Esophagus muscularis mucosa (tissue), 4 donors: ENCODE results near the gene ZNF821. TPM values are rescaled to one million over a fixed set of nuclear protein-coding genes. Genes with fewer than 3 reads are reported as not detected.

Experiments used
- DNase-seq: peaks from one replicate; pipeline ENCODE4 v3.0.0-alpha.2; 2017; ENCODE audit errors: extremely low spot score
- H3K27ac ChIP-seq, 4 donors: fragments of 200-600 bp; sonication (generic); replicated peaks in 1 of 4; 1 replicate in 3 of 4; 2 replicates in 1 of 4; pipeline ENCODE4 v1.5.1; 2016 to 2019; ENCODE audit warnings: mild to moderate bottlenecking in 1 of 4
- H3K27me3 ChIP-seq, 4 donors: fragments of 200-600 bp; sonication (generic); one replicate each; pipeline versions ENCODE4 v1.5.1 to v1.6.0; 2016 to 2019
- H3K36me3 ChIP-seq, 4 donors: fragments of 200-600 bp; sonication (generic); one replicate each; pipeline ENCODE4 v1.5.1; 2016 to 2019
- H3K4me1 ChIP-seq, 4 donors: fragments of 200-600 bp; sonication (generic); one replicate each; pipeline ENCODE4 v1.5.1; 2016 to 2019
- H3K4me3 ChIP-seq, 4 donors: fragments of 200-600 bp; sonication (generic); 1 replicate in 2 of 4; 2 replicates in 2 of 4; pipeline ENCODE4 v1.5.1; 2016 to 2019; ENCODE audit warnings: mild to moderate bottlenecking in 4 of 4, moderate library complexity in 1 of 4
- H3K9me3 ChIP-seq, 4 donors: fragments of 200-600 bp; sonication (generic); 1 replicate in 3 of 4; 2 replicates in 1 of 4; pipeline ENCODE4 v1.5.1; 2016 to 2019
- EP300 ChIP-seq: sonication (generic); formaldehyde crosslinking; IDR thresholded peaks from one replicate; pipeline ENCODE4 v1.6.1; 2017; ENCODE audit warnings: antibody characterized with exemption
- POLR2A ChIP-seq: fragments of 450-650 bp; IDR thresholded peaks from one replicate; pipeline ENCODE4 v1.6.1; 2017; ENCODE audit warnings: antibody characterized with exemption, moderate library complexity, mild to moderate bottlenecking, low read depth
- POLR2AphosphoS5 ChIP-seq, 2 donors: sonication (generic); formaldehyde crosslinking; IDR thresholded peaks; one replicate each; pipeline ENCODE4 v1.6.1; 2017; ENCODE audit warnings: antibody characterized with exemption in 2 of 2
- WGBS: methylation state at CpG from one replicate; pipeline ENCODE4 v1.1.5; 2018; 5-methylcytosine and 5-hydroxymethylcytosine counted together
- intact Hi-C: fragments of 100-400 bp; cut with DNase I; formaldehyde crosslinking; loops from one replicate; pipeline ENCODE4 v1.15.1; 2023
- total RNA-seq, 4 donors: library from RNA; depleted of rRNA; stranded (reverse); fragments of >200 nt; gene quantifications; one replicate each; pipeline versions ENCODE4 v1.1.0 to v1.2.1, GENCODE V29; 2016
- TF ChIP-seq, protein P1 (sequence below), 3 experiments: fragments of 200-600 bp in 2 of 3; fragments of 450-650 bp in 1 of 3; sonication (generic) in 2 of 3; IDR thresholded peaks; one replicate each; pipeline ENCODE4 v1.5.1; 2017 to 2019; ENCODE audit warnings: antibody characterized with exemption in 3 of 3, mild to moderate bottlenecking in 2 of 3, moderate library complexity in 1 of 3

ZNF821 gene
- total RNA-seq, 4 donors from 2014 or later, result 2.1 to 6.5 (median 5.9) TPM

GRCh38 chr16:71852158-71852557, 31.8 kb downstream of the ZNF821 start:
- no peaks in the 10 kb centered on the region for H3K9me3 ChIP-seq
- no peak overlapping the region for H3K4me3 ChIP-seq
- intact Hi-C loops, result no loop called here
- DNase-seq, result no peak
- peaks cover 40 to 83% (median 58%) of the 10 kb centered on the region in 4 donors for H3K36me3 ChIP-seq
- WGBS, result 84% methylated on average over 3 of the region's 3 CpGs
- TF ChIP-seq POLR2A (no peak), POLR2AphosphoS5 (IDR thresholded peaks at IDR 0.05) (no peak), EP300 (no peak)
- TF ChIP-seq, protein P1, sequence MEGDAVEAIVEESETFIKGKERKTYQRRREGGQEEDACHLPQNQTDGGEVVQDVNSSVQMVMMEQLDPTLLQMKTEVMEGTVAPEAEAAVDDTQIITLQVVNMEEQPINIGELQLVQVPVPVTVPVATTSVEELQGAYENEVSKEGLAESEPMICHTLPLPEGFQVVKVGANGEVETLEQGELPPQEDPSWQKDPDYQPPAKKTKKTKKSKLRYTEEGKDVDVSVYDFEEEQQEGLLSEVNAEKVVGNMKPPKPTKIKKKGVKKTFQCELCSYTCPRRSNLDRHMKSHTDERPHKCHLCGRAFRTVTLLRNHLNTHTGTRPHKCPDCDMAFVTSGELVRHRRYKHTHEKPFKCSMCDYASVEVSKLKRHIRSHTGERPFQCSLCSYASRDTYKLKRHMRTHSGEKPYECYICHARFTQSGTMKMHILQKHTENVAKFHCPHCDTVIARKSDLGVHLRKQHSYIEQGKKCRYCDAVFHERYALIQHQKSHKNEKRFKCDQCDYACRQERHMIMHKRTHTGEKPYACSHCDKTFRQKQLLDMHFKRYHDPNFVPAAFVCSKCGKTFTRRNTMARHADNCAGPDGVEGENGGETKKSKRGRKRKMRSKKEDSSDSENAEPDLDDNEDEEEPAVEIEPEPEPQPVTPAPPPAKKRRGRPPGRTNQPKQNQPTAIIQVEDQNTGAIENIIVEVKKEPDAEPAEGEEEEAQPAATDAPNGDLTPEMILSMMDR (IDR thresholded peaks at IDR 0.05), result no peak
- H3K27me3 ChIP-seq, result no peaks in the 10 kb centered on the region
- peaks cover 8 to 21% (median 14%) of the 10 kb centered on the region in 4 donors for H3K4me1 ChIP-seq
- H3K27ac ChIP-seq, result no peak overlapping the region

GRCh38 chr16:71851746-71852145, 32.2 kb downstream of the ZNF821 start:
- Histone ChIP-seq H3K4me1 (peaks cover 12 to 25% (median 18%) of the 10 kb centered on the region in 4 donors), H3K9me3 (no peaks in the 10 kb centered on the region), H3K27me3 (no peaks in the 10 kb centered on the region), H3K4me3 (no peak overlapping the region), H3K27ac (no peak overlapping the region), H3K36me3 (peaks cover 40 to 82% (median 58%) of the 10 kb centered on the region in 4 donors)
- intact Hi-C loops, result no loop called here
- no peak for TF ChIP-seq EP300
- no peak for TF ChIP-seq POLR2AphosphoS5 (IDR thresholded peaks at IDR 0.05)
- TF ChIP-seq, protein P1 (IDR thresholded peaks at IDR 0.05), result no peak
- TF ChIP-seq POLR2A, result no peak
- 86% methylated on average over 8 of the region's 8 CpGs for WGBS
- DNase-seq, result no peak

DNA sequence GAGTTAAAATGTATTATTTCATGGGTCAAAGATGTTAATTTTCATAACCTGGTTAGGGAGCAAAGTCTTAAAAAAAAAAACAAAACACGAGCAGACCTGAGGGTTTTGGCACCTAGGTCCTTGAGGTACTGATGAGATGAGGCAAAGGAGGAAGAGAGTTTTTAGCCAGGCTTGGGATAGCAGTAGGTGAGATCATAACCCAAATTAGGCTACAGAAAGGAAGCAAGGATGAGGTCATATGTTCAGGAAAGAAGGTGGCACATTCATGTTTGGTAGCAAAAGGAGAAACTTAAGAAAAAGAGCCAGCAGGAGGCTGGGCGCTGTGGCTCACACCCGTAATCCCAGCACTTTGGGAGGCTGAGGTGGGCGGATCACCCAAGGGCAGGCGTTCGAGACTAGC, 35.4 kb downstream of the ZNF821 start:
- Histone ChIP-seq H3K27me3 (no peaks in the 10 kb centered on the region), H3K9me3 (no peaks in the 10 kb centered on the region), H3K4me3 (no peak overlapping the region), H3K4me1 (peaks cover 21 to 22% (median 22%) of the 10 kb centered on the region in 4 donors), H3K36me3 (peaks cover 40 to 57% (median 54%) of the 10 kb centered on the region in 4 donors), H3K27ac (no peak overlapping the region)
- intact Hi-C loops, result no loop called here
- DNase-seq, result no peak
- 76% methylated on average over 6 of the region's 6 CpGs for WGBS
- TF ChIP-seq, protein P1 (IDR thresholded peaks at IDR 0.05), result no peak
- TF ChIP-seq EP300 (no peak), POLR2A (no peak), POLR2AphosphoS5 (IDR thresholded peaks at IDR 0.05) (no peak)

- intact Hi-C loops, result loop anchor here (2.0 kb wide), 1 partner anchor 38 kb away; the partner anchor contains the start of gene AP1G1
- H3K27ac ChIP-seq, result peak overlapping the region in 3 of 4 donors; percentile 88 to 94 (median 93)
- no peak for DNase-seq
Observed at GRCh38 chr16:71847096-71847495, 36.9 kb downstream of the ZNF821 start.

DNA sequence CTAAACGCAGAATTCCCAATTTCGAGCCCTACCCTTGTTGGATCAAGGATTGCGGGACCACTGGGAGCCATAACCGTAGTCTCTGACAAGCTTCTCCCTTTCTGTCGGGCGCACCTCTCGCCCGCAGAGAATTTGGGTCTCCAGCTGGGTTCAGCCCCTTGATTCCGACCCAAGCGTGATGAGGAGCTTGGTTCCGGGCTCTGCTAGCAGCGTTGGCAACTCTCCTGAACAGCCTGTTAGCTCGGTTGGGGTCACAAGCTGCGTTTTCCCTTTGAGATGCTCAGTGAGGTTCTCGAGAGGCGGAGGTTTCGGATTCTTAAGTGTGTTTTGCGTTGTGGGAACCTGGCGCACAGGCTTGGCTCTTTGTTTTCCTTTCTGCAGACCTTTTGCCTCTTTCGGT, 37.6 kb downstream of the ZNF821 start:
- 2% methylated on average over 10 of the region's 20 CpGs for WGBS
- Histone ChIP-seq H3K4me3 (peak overlapping the region; percentile 94 to 100 (median 98)), H3K4me1 (peaks cover 18 to 22% (median 20%) of the 10 kb centered on the region in 4 donors), H3K27me3 (no peaks in the 10 kb centered on the region), H3K36me3 (peaks cover 32 to 37% (median 35%) of the 10 kb centered on the region in 4 donors), H3K27ac (peak overlapping the region; percentile 82 to 94 (median 90)), H3K9me3 (no peaks in the 10 kb centered on the region)
- no peak for TF ChIP-seq POLR2AphosphoS5 (IDR thresholded peaks at IDR 0.05)
- no peak for TF ChIP-seq EP300
- TF ChIP-seq, protein P1 (IDR thresholded peaks at IDR 0.05), result no peak
- TF ChIP-seq POLR2A, result no peak
- DNase-seq, result no peak
- intact Hi-C loops, result loop anchor here (2.0 kb wide), 1 partner anchor 38 kb away; the partner anchor contains the start of gene AP1G1

More at GRCh38 chr16:71847096-71847495, 36.9 kb downstream of the ZNF821 start:
- H3K36me3 ChIP-seq, result peaks cover 38 to 43% (median 42%) of the 10 kb centered on the region in 4 donors
- 61% methylated on average over 3 of the region's 3 CpGs for WGBS
- H3K27me3 ChIP-seq, result no peaks in the 10 kb centered on the region
- H3K4me1 ChIP-seq, result peaks cover 19 to 22% (median 22%) of the 10 kb centered on the region in 4 donors
- H3K4me3 ChIP-seq, result peak overlapping the region; percentile 94 to 100 (median 98)
- TF ChIP-seq POLR2AphosphoS5 (IDR thresholded peaks at IDR 0.05), result no peak
- no peaks in the 10 kb centered on the region for H3K9me3 ChIP-seq
